GM19452 (cell line): ENCODE measurements around the gene CPNE7.
"Not testable (repeated sequence)": the region's sequence is repeated elsewhere in the genome, so short reads cannot be mapped to it uniquely, and the experiment has no call there.

Experiments
- ATAC-seq: cut with Tn5 transposase; IDR thresholded peaks from one replicate; pipeline ENCODE4 v1.9.1; 2021; ENCODE audit not compliant: unreplicated experiment

Gene CPNE7

GRCh38 chr16:89582614-89583196 is 7.1 kb downstream of the CPNE7 start:
- no peak for ATAC-seq

- no peak for ATAC-seq
These were observed 7.8 kb downstream of the CPNE7 start for GRCh38 chr16:89583197-89583894.

GRCh38 chr16:89583895-89584644 is 8.5 kb downstream of the CPNE7 start:
- ATAC-seq = no peak

DNA sequence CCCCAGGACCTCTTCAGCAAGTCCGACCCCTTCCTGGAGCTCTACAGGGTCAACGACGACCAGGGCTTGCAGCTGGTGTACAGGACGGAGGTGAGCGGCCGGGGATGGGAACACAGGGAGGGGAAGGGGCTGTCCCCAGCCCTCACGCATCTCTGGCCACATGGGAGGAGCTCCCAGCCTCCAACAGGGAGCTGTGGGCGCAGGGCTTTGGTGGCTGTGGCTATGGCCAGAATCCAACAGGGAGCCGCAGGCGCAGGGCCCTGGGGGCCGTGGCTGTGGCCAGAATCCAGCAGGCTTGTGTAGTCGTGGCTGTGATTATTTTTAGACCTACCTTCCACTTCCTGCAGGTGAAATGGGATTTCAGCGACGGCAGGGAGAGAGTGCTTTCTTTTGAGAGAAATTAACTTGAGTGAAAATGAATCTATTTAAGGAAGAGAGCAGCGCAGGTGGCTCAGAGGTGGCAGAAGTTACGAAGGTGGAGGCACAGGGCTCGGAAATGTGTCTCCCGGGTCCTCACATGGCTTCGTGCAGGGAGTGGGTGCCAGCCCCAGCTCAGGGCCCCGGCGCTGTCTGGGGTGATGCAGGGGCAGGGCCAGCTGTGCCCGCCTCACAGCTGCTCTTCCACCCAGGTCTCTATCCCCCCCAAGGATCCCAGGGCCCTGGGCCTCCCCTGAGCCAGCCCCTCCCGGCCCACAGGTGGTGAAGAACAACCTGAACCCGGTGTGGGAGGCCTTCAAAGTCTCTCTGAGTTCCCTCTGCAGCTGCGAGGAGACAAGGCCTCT is 9.4 kb downstream of the CPNE7 start:
- no peak for ATAC-seq

DNA sequence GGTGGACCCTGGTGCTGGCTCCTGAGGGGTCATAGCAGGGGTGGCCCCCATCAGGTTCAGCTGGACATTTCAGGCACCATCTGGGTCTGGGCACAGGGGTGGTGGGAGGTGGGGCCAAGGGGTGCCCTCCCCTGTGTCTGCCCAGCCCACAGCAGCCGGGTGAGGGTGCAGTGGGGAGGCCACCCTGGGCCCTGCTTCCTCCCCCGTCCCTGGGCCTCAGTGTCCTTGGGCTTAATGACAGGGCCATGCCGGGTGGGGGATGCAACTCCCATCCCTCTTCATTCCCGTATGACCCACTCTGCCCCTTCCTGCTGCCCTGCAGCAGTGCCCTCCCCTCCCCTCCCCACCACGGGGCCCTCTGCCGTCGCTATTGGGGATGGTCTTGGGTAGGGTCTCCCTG is 10.7 kb downstream of the CPNE7 start:
- no peak for ATAC-seq

DNA sequence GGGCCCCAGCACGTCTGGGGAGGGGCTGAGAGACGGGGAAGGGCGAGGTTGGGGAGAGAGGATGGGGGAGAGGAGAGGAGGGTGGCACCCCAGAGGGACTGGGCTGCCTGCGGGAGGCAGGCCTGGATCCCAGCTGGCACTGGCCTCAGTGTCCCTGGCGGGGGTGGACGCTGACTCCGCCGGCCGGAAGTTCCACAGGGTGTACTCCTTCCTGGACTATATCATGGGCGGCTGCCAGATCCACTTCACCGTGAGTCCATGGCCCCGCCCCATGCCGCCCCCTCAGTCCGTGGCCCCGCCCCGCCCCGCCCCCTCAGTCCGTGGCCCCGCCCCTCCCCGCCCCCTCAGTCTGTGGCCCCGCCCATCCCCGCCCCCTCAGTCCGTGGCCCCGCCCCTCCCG is 11.3 kb downstream of the CPNE7 start:
- ATAC-seq = no peak

GRCh38 chr16:89587676-89588075 is 12.1 kb downstream of the CPNE7 start:
- ATAC-seq = not testable (repeated sequence)

DNA sequence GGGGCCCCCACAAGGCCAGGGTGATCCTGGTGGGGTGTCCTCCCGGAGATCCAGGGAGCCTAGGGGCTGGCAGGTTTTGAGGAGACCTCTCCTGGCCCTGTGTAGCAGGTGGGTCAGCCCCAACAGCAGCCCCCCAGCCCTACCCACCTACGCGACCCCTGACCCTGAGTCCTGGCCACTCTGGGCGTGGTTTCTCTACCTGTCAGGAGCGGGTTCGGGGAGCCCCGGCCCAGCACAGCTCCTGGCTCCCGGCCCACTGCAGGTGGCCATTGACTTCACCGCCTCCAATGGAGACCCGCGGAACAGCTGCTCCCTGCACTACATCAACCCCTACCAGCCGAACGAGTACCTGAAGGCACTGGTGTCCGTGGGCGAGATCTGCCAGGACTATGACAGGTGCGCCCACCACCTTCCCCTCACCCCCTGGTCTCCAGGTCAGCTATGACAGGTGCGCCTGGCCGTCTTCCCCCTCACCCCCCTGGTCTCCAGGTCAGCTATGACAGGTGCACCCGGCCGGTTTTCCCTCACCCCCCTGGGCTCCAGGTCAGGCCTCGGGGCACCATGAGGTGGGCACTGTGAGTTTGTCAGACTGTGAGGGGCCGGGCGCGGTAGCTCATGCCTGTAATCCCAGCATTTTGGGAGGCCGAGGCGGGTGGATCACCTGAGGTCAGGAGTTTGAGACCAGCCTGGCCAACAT is 13.0 kb downstream of the CPNE7 start:
- ATAC-seq = no peak

DNA sequence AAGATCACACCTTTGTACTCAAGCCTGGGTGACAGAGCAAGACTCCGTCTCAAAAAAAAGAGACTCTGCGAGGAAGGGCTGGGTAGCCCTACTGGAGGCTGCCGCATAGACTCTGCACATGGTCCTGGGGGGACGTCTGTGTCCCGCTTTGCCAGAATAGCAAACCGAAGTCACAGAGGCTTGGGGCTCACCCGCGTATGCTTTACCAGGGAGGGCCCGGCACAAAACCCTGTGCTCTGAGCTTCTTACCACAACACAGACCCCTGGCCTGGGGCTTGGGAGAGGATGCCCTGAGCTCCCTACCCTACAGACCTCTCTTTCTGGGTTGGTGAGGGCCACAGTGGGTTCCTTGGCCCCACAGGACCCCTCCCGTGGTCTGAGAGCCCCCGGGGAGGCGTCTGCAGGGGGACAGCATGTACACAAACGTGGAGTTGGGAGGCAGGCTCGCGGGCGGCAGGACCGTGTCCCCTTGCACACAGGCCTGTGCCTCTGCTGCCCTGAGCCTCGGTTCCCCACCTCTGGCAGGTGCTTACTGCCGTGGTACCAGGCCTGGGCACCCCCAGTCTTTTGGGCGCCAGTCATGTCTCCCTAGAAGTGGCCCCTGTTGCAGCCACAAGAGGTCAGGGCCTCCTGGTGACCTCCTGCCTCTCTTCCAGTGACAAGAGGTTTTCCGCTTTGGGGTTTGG is 13.8 kb downstream of the CPNE7 start:
- no peak for ATAC-seq

GRCh38 chr16:89593841-89594240 is 18.3 kb downstream of the CPNE7 start:
- ATAC-seq = no peak

GRCh38 chr16:89595330-89596060 is 19.9 kb downstream of the CPNE7 start:
- ATAC-seq = no peak

- no peak for ATAC-seq
These were observed 20.6 kb downstream of the CPNE7 start for GRCh38 chr16:89596061-89596689.

DNA sequence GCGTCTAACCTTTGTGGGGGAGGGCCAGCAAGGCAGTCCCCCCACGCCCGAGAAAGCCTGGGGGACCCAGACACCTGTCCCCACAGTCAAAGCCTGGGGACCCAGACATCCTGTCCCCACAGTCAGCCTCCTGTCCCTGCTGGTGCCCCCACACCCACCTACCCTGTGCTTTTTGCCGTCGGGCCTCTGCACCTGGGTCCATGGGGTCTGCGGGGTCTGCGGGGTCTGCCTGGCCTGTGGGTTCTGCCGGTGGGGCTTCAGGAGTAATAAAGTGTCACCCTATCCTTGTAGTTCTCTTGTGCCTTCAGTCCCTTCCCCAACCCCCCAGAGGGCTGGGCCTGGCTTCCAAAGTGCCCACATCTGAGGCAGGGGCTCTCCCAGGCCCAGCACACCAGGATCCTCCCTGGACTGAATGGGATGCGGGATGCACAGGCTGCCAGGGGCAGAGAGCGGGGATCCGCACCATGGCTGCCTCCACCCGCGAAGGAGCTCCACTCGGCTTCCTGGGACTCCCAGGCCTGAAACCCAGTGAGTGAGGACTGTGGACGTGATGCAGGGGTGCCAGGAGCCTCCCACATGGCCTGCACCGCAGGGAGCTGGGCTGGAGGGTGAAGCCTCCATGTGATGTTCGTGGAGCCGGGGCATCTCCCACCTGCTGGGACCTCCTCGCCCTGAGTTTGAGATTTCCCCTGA is 21.5 kb downstream of the CPNE7 start:
- no peak for ATAC-seq

GRCh38 chr16:89598199-89598598 is 22.6 kb downstream of the CPNE7 start:
- ATAC-seq = no peak

GRCh38 chr16:89599451-89599858 is 23.9 kb downstream of the CPNE7 start:
- ATAC-seq = no peak

DNA sequence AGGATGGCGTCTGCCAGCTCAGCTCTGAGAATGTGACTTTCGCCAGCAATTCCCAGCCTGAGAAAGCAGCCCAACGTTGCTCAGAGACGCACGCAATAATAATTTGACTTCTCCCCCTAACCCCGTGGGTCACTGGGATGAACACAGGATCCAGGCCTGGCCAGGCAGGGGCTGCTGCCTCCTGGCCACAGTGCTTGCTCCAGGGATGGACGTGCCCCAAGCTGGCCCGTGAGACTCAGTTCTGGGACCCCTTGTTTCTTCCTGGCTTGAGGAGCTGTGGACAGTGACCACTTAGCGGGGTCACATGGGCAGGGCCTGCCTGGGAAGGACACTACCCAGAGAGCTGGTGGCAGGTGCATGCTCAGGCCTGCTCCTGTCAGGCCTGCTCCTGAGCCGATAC is 24.3 kb downstream of the CPNE7 start:
- no peak for ATAC-seq

- ATAC-seq = no peak
These were observed 24.9 kb downstream of the CPNE7 start for GRCh38 chr16:89600427-89600826.

DNA sequence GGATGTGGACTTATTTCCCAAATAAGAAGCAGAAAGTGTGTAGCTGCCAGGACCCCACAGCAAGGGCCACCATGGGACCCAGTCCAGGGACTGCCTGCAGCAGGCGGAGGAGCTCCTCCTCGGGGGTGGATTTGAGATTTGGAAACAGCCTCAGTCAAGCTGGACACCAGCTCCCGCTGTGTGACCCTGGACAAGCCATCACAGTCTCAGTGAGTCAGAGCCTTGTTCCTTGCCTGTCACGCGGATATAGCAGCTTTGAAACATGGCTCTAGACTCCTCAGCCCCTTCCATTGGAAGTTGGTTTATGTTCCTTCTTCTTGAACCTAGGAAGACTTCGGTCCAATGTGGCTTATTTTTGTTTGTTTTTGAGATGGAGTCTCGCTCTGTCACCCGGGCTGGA is 25.4 kb downstream of the CPNE7 start:
- ATAC-seq = no peak

DNA sequence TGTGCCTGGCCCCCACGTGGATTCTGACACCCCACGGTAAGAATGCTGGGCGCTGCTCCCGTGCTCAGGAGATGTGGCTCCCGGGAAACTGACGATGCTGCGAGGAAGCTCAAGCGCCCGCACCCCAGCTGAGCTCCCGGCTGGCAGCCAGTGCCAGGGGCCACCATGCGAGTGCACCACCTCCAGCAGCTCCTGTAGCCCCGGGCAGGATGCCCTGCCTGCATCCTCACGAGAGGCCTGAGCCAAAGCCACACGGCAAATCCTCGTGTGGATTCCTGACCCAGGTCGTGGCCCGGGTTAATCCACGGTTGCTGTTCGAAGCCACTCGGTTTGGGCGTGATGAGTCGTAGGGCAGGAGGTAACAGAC is 26.3 kb downstream of the CPNE7 start:
- no peak for ATAC-seq
